SK-N-SH (cell line): ENCODE measurements around the gene RAP2C. TPM values are rescaled to one million over a fixed set of nuclear protein-coding genes. Genes with fewer than 3 reads are reported as not detected.

Experiments used
- CTCF ChIA-PET: fragments of 300-600, 350-600 bp; formaldehyde crosslinking; extraction: SDS; loops from one replicate; lab custom pipeline; 2021; lab: Yijun Ruan, JAX
- POLR2A ChIA-PET: fragments of 350-600 bp; sonication (Branson Sonifier 250); formaldehyde crosslinking; extraction: SDS; loops from one replicate; lab custom pipeline; 2020; ENCODE audit warnings: antibody characterized with exemption, inconsistent platforms; lab: Yijun Ruan, JAX
- DNase-seq: peaks from one replicate; pipeline ENCODE4 v3.0.0; 2012
- H2AFZ ChIP-seq: fragments of 200-600 bp; sonication (generic); 2 replicates; pipeline ENCODE4 v1.8.1; 2016; ENCODE audit warnings: antibody characterized with exemption, mild to moderate bottlenecking, low read depth
- H3F3A ChIP-seq: fragments of 200-600 bp; sonication (generic); replicated peaks from 2 replicates; pipeline ENCODE3; 2016; ENCODE audit warnings: antibody characterized with exemption, mild to moderate bottlenecking; ENCODE audit not compliant: insufficient read depth
- H3K27ac ChIP-seq, 2 experiments: fragments of 200-500 bp in 1 of 2; fragments of 200-600 bp in 1 of 2; sonication (Bioruptor generic) in 1 of 2; sonication (generic), shearing (Covaris generic) in 1 of 2; 2 replicates each; pipeline versions ENCODE4 v1.5.1 to v1.6.1; 2014 to 2016; ENCODE audit warnings: low read depth in 2 of 2, inconsistent platforms in 1 of 2, low read length in 1 of 2, mild to moderate bottlenecking in 1 of 2, mixed read lengths in 1 of 2
- H3K27me3 ChIP-seq: fragments of 200-600 bp; sonication (generic), shearing (Covaris generic); 2 replicates; pipeline ENCODE4 v1.6.1; 2016; ENCODE audit warnings: mixed run types; ENCODE audit not compliant: insufficient read depth
- H3K36me3 ChIP-seq, 2 experiments: fragments of 200-500 bp in 1 of 2; fragments of 200-600 bp in 1 of 2; sonication (Bioruptor generic) in 1 of 2; sonication (generic) in 1 of 2; replicated peaks in 1 of 2; 2 replicates each; pipeline versions ENCODE3 to v1.5.1; 2014 to 2016; ENCODE audit warnings: low read length in 1 of 2, mild to moderate bottlenecking in 1 of 2; ENCODE audit not compliant: insufficient read depth in 2 of 2, control insufficient read depth in 1 of 2
- H3K4me1 ChIP-seq, 2 experiments: fragments of 200-500 bp in 1 of 2; fragments of 200-600 bp in 1 of 2; sonication (Bioruptor generic) in 1 of 2; sonication (generic), shearing (Covaris generic) in 1 of 2; 2 replicates each; pipeline versions ENCODE4 v1.5.1 to v1.6.1; 2014 to 2016; ENCODE audit warnings: low read depth in 1 of 2, low read length in 1 of 2, mixed run types in 1 of 2; ENCODE audit not compliant: insufficient read depth in 2 of 2, control insufficient read depth in 1 of 2
- H3K4me2 ChIP-seq: fragments of 200-600 bp; sonication (generic), shearing (Covaris generic); 2 replicates; pipeline ENCODE4 v1.6.1; 2017; ENCODE audit warnings: mixed run types
- H3K4me3 ChIP-seq, 2 experiments: fragments of 200-500 bp in 1 of 2; fragments of 200-600 bp in 1 of 2; sonication (Bioruptor generic) in 1 of 2; sonication (generic), shearing (Covaris generic) in 1 of 2; 2 replicates each; pipeline versions ENCODE4 v1.5.1 to v1.8.1; 2014 to 2016; ENCODE audit warnings: low read depth in 2 of 2, inconsistent platforms in 1 of 2, low read length in 1 of 2, mild to moderate bottlenecking in 1 of 2, mixed read lengths in 1 of 2, moderate library complexity in 1 of 2
- H3K79me2 ChIP-seq: fragments of 200-600 bp; sonication (generic); 2 replicates; pipeline ENCODE4 v1.8.1; 2017; ENCODE audit warnings: mild to moderate bottlenecking; ENCODE audit not compliant: insufficient read depth
- H3K9ac ChIP-seq: fragments of 200-600 bp; sonication (generic); 2 replicates; pipeline ENCODE4 v1.6.1; 2017; ENCODE audit warnings: mixed run types
- H3K9me2 ChIP-seq: fragments of 200-600 bp; sonication (generic); 2 replicates; pipeline ENCODE4 v1.6.1; 2017; ENCODE audit warnings: mixed run types
- H3K9me3 ChIP-seq: fragments of 200-600 bp; sonication (generic); 2 replicates; pipeline ENCODE4 v1.6.1; 2017; ENCODE audit warnings: mixed run types, mild to moderate bottlenecking, moderate library complexity
- H4K20me1 ChIP-seq: fragments of 200-600 bp; sonication (generic); 2 replicates; pipeline ENCODE4 v1.6.1; 2017; ENCODE audit warnings: mild to moderate bottlenecking, mixed run types; ENCODE audit not compliant: insufficient read depth
- CHD2 ChIP-seq: fragments of 150-350 bp; IDR thresholded peaks from 2 replicates; pipeline ENCODE4 v1.6.1; 2018; ENCODE audit warnings: low read length; ENCODE audit not compliant: partially characterized antibody
- ELF1 ChIP-seq: IDR thresholded peaks from 2 replicates; pipeline ENCODE4 v1.4.0; 2012
- EP300 ChIP-seq, 2 experiments: IDR thresholded peaks; 2 replicates each; pipeline versions ENCODE4 v1.4.0 to v1.6.1; 2012; ENCODE audit warnings: borderline replicate concordance in 1 of 2, low read depth in 1 of 2, low read length in 1 of 2
- FOXJ3 ChIP-seq: sonication (generic); formaldehyde crosslinking; IDR thresholded peaks from 2 replicates; pipeline ENCODE4 v1.5.1; 2020; ENCODE audit warnings: mild to moderate bottlenecking, missing genetic modification reagents
- MXI1 ChIP-seq: IDR thresholded peaks from 2 replicates; pipeline ENCODE4 v1.6.1; 2012; ENCODE audit warnings: mild to moderate bottlenecking, low read depth, low read length, improper control_type of control experiment
- NFIC ChIP-seq: IDR thresholded peaks from 2 replicates; pipeline ENCODE4 v1.4.0; 2012; ENCODE audit warnings: borderline replicate concordance
- REST ChIP-seq: IDR thresholded peaks from 2 replicates; pipeline ENCODE4 v1.6.1; 2012; ENCODE audit warnings: mild to moderate bottlenecking, low read depth, low read length, moderate library complexity
- SIN3A ChIP-seq: IDR thresholded peaks from 2 replicates; pipeline ENCODE4 v1.6.1; 2012; ENCODE audit warnings: low read depth, mild to moderate bottlenecking, low read length, moderate library complexity, borderline replicate concordance
- SMC3 ChIP-seq: IDR thresholded peaks from 2 replicates; pipeline ENCODE4 v1.6.1; 2012; ENCODE audit warnings: low read depth, low read length, improper control_type of control experiment
- TAF1 ChIP-seq: IDR thresholded peaks from 2 replicates; pipeline ENCODE4 v1.6.1; 2012; ENCODE audit warnings: low read depth, mild to moderate bottlenecking, low read length, moderate library complexity, borderline replicate concordance
- WGBS: methylation state at CpG from one replicate; pipeline ENCODE4 v1.1.6; 2017; ENCODE audit warnings: low lambda C conversion rate; 5-methylcytosine and 5-hydroxymethylcytosine counted together
- polyA plus RNA-seq, 3 experiments: library from polyadenylated mRNA; depleted of rRNA; stranded (reverse); fragments of >200 nt; gene quantifications; 2 replicates each; pipeline ENCODE4 v1.2.3, GENCODE V29; 2012

RAP2C gene
- polyA plus RNA-seq, 1 of the 3 experiments (the other 2 are of a cell fraction) = 5.5 TPM

- Histone ChIP-seq H3K4me3 (no peak overlapping the region), H3K9me2 (no peaks in the 10 kb centered on the region)
- no peak for DNase-seq
- WGBS = 46% methylated on average over 3 of the region's 3 CpGs
- TF ChIP-seq EP300 (IDR thresholded peaks at IDR 0.05; ENCODE audit: borderline replicate concordance in 1 of 2, low read depth in 1 of 2, low read length in 1 of 2) (no peak), REST (no peak), FOXJ3 (CRISPR knock-in tag) (no peak), TAF1 (no peak), NFIC (no peak), SIN3A (no peak)
- TF ChIP-seq, all 33 proteins: peak for 0
- H3K4me1 ChIP-seq = peaks cover 0 to 3% of the 10 kb centered on the region in 2 experiments; a peak in 1 of 4 replicates
- H3F3A ChIP-seq = no peaks in the 10 kb centered on the region
- H3K27ac ChIP-seq = no peak overlapping the region
- ChIA-PET CTCF (no interaction called here), POLR2A (no interaction called here)
- no peak overlapping the region for H3K4me2 ChIP-seq
- H3K27me3 ChIP-seq = no peaks in the 10 kb centered on the region; the same call in 1 of the 2 replicates
- no peak overlapping the region for H2AFZ ChIP-seq
- H4K20me1 ChIP-seq = no peaks in the 10 kb centered on the region
- H3K9me3 ChIP-seq = no peaks in the 10 kb centered on the region
- no peak overlapping the region for H3K9ac ChIP-seq
- no peaks in the 10 kb centered on the region for H3K79me2 ChIP-seq
- no peaks in the 10 kb centered on the region for H3K36me3 ChIP-seq
These were observed 47.4 kb downstream of the RAP2C start for GRCh38 chrX:132171881-132172280.

DNA sequence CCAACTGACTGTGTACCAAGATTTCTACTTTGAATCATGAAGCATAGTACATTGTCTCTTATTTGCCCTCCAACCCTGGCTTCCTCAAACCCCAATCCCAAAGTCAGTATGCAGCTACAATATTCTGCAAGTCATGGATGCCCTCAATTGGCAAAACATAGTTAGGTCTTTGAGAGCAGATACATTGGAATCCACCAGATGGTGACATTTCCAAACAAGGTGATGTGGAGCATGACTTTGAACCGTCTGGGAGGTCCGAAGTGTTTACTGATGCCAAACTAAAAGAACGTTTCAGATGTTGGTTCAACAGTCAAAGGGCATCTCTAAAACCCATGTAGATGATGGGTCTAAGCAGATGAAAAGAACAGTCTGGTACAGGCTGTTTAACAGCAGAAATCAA, 47.8 kb downstream of the RAP2C start:
- POLR2A ChIA-PET = no interaction called here
- Histone ChIP-seq H4K20me1 (no peaks in the 10 kb centered on the region), H3F3A (no peaks in the 10 kb centered on the region), H3K9ac (no peak overlapping the region), H3K4me1 (peaks cover 0 to 3% of the 10 kb centered on the region in 2 experiments; a peak in 1 of 4 replicates), H3K9me2 (no peaks in the 10 kb centered on the region), H3K9me3 (no peaks in the 10 kb centered on the region), H3K27ac (no peak overlapping the region), H3K79me2 (no peaks in the 10 kb centered on the region), H3K36me3 (no peaks in the 10 kb centered on the region), H2AFZ (no peak overlapping the region), H3K4me3 (no peak overlapping the region), H3K27me3 (no peaks in the 10 kb centered on the region; the same call in 1 of the 2 replicates), H3K4me2 (no peak overlapping the region)
- DNase-seq = no peak
- WGBS = 32% methylated on average over 3 of the region's 3 CpGs
- CTCF ChIA-PET = interaction anchor here (0.8 kb wide), 1 partner anchor 122 kb away, joined by 3 read pairs; no protein-coding TSS in a partner anchor
- TF ChIP-seq ELF1 (no peak), CHD2 (no peak), MXI1 (no peak), TAF1 (no peak), SMC3 (no peak)
